Stimulated activated naive B cell treated with anti-CD40 and anti-IgM and Interleukin-4, amounts not matched to agents 10 μg/mL and 1 μg/mL and 100 μg/mL, for 72 hours (primary cell): Measurements from ENCODE around the gene CIT.
A peak's percentile ranks its signal among the peaks of the same experiment; 100 is the strongest.

Source experiments
- ATAC-seq, 2 donors: fragments of 150-1000 bp; cut with Tn5 transposase; replicated peaks; 2 replicates each; pipeline ENCODE4 v1.10.0; 2021; ENCODE audit warnings: moderate library complexity in 1 of 2
- DNase-seq: peaks from one replicate; pipeline ENCODE4 v3.0.0; 2021
- H3K27ac Mint-ChIP-seq: one replicate; pipeline ENCODE4 v1.8.0; 2022; ENCODE audit warnings: mild to moderate bottlenecking, mixed read lengths
- H3K27me3 Mint-ChIP-seq, 2 donors: one replicate each; pipeline ENCODE4 v1.8.0; 2022; ENCODE audit warnings: mixed read lengths in 2 of 2
- H3K36me3 Mint-ChIP-seq, 2 donors: one replicate each; pipeline ENCODE4 v1.8.0; 2022; ENCODE audit warnings: mixed read lengths in 2 of 2, mild to moderate bottlenecking in 1 of 2
- H3K4me1 Mint-ChIP-seq, 2 donors: one replicate each; pipeline ENCODE4 v1.8.0; 2022; ENCODE audit warnings: mixed read lengths in 2 of 2, mild to moderate bottlenecking in 1 of 2
- H3K4me3 Mint-ChIP-seq, 2 donors: one replicate each; pipeline ENCODE4 v1.8.0; 2022; ENCODE audit warnings: mild to moderate bottlenecking in 2 of 2, mixed read lengths in 2 of 2, moderate library complexity in 1 of 2
- H3K9me3 Mint-ChIP-seq, 2 donors: one replicate each; pipeline ENCODE4 v1.8.0; 2022; ENCODE audit warnings: mixed read lengths in 2 of 2, mild to moderate bottlenecking in 1 of 2

CIT gene

GRCh38 chr12:119685375-119685774, 191.7 kb downstream of the CIT start:
- Mint-ChIP-seq H3K27ac (peak overlapping the region; percentile 14), H3K4me3 (no peak overlapping the region), H3K9me3 (no peaks in the 10 kb centered on the region), H3K4me1 (peaks cover 18 to 39% of the 10 kb centered on the region in 2 donors), H3K36me3 (peaks cover 27 to 42% of the 10 kb centered on the region in 2 donors), H3K27me3 (no peaks in the 10 kb centered on the region)
- DNase-seq (no peak), ATAC-seq (no peak)

GRCh38 chr12:119684711-119685369, 192.3 kb downstream of the CIT start:
- DNase-seq (no peak), ATAC-seq (no peak)
- no peak overlapping the region for H3K27ac Mint-ChIP-seq
- H3K4me1 Mint-ChIP-seq, result peaks cover 23 to 45% of the 10 kb centered on the region in 2 donors
- H3K4me3 Mint-ChIP-seq, result no peak overlapping the region
- H3K27me3 Mint-ChIP-seq, result no peaks in the 10 kb centered on the region
- H3K36me3 Mint-ChIP-seq, result peaks cover 29 to 48% of the 10 kb centered on the region in 2 donors
- H3K9me3 Mint-ChIP-seq, result no peaks in the 10 kb centered on the region

GRCh38 chr12:119683816-119684215, 193.3 kb downstream of the CIT start:
- H3K27ac Mint-ChIP-seq, result peak overlapping the region; percentile 69
- no peaks in the 10 kb centered on the region for H3K9me3 Mint-ChIP-seq
- H3K27me3 Mint-ChIP-seq, result no peaks in the 10 kb centered on the region
- peaks cover 26 to 50% of the 10 kb centered on the region in 2 donors for H3K4me1 Mint-ChIP-seq
- no peak overlapping the region for H3K4me3 Mint-ChIP-seq
- peaks cover 38 to 57% of the 10 kb centered on the region in 2 donors for H3K36me3 Mint-ChIP-seq
- DNase-seq (no peak), ATAC-seq (no peak)

DNA sequence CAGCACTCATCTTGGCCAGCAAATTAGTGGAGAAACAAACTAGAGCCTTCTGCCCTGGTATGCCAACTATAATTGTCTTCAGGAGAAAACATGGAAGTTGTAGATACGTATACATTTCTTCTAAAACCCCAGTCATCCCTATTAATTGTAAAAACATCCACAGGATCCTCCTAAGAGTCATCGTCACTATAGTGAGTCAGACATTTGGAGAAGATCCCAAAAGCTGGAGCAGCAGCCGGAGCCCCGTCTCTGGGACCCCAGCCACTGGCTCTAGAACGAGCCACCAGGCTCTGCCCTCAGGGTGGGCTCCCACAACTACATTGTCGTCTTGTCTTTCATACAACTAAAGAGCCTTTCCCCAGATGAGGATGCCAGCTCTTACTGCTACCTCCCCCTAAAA, 193.7 kb downstream of the CIT start:
- Mint-ChIP-seq H3K4me1 (peaks cover 26 to 50% of the 10 kb centered on the region in 2 donors), H3K27ac (peak overlapping the region; percentile 69), H3K36me3 (peaks cover 41 to 59% of the 10 kb centered on the region in 2 donors), H3K9me3 (no peaks in the 10 kb centered on the region), H3K4me3 (no peak overlapping the region), H3K27me3 (no peaks in the 10 kb centered on the region)
- no peak for ATAC-seq
- DNase-seq, result no peak

DNA sequence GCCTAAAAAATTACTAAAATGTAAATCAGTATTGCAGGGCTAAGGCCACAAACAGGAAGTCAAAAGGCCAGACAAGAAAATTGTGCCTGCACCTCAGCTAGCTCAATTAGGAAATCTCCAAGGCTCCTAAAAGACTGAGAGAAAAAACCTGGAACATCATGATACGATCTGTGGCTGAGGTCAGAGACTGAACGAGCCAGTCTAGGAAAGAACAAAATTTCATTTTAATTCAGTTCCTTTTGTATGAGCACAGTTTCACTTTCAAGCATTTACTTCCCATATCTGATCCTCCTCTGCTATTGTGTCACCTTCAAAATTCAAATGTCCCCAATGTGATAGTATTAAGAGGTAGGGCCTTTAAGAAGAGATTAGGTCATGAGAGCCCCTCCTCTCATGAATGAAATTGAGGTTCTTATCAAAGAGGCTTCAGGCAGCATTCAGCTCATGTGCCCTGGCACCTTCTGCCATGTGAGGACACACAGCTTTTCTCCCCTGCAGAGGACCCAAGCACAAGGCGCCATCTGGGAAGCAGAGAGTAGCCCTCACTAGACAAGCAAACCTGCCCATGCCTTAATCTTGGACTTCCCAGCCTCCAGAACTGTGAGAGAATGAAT, 194.4 kb downstream of the CIT start:
- peaks cover 26 to 50% of the 10 kb centered on the region in 2 donors for H3K4me1 Mint-ChIP-seq
- H3K36me3 Mint-ChIP-seq, result peaks cover 45 to 61% of the 10 kb centered on the region in 2 donors
- H3K27me3 Mint-ChIP-seq, result no peaks in the 10 kb centered on the region
- peak overlapping the region; percentile 21 to 76 for H3K4me3 Mint-ChIP-seq
- DNase-seq, result no peak
- H3K9me3 Mint-ChIP-seq, result no peaks in the 10 kb centered on the region
- peak overlapping the region; percentile 96 for H3K27ac Mint-ChIP-seq
- ATAC-seq, result peak; percentile 71 to 75

- H3K27ac Mint-ChIP-seq, result peak overlapping the region; percentile 96
- no peaks in the 10 kb centered on the region for H3K27me3 Mint-ChIP-seq
- ATAC-seq (peak; percentile 92 to 93), DNase-seq (peak; percentile 63)
- H3K4me1 Mint-ChIP-seq, result peaks cover 26 to 50% of the 10 kb centered on the region in 2 donors
- no peaks in the 10 kb centered on the region for H3K9me3 Mint-ChIP-seq
- peak overlapping the region; percentile 72 to 76 for H3K4me3 Mint-ChIP-seq
- peaks cover 48 to 61% of the 10 kb centered on the region in 2 donors for H3K36me3 Mint-ChIP-seq
Observed at GRCh38 chr12:119681728-119682638, 195.1 kb downstream of the CIT start.

GRCh38 chr12:119681111-119681510, 196.0 kb downstream of the CIT start:
- peaks cover 22 to 52% of the 10 kb centered on the region in 2 donors for H3K4me1 Mint-ChIP-seq
- ATAC-seq, result no peak
- H3K4me3 Mint-ChIP-seq, result no peak overlapping the region
- DNase-seq, result no peak
- H3K27ac Mint-ChIP-seq, result peak overlapping the region; percentile 96
- peaks cover 54 to 62% of the 10 kb centered on the region in 2 donors for H3K36me3 Mint-ChIP-seq
- no peaks in the 10 kb centered on the region for H3K27me3 Mint-ChIP-seq
- no peaks in the 10 kb centered on the region for H3K9me3 Mint-ChIP-seq

DNA sequence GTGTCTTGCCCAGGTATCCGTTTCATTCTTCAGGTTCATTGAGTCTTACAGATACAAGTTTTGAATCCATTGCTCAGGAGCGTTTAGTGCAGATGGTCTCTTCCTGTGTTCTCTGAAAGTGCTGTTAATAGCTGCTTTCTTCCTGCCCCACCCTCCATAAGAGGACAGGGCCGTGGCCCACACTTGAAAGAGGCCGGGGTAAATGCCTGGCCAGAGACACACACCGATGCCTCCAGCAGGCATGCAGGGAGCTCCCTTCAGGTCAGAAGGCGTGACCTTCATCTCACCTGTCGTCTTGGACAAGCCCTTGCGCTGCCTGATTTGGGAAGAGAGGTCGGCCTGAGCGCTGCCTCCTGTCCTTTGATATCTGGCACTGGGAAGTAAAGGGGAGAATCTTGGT, 197.6 kb downstream of the CIT start:
- ATAC-seq (no peak), DNase-seq (no peak)
- Mint-ChIP-seq H3K27ac (peak overlapping the region; percentile 80), H3K27me3 (no peaks in the 10 kb centered on the region), H3K36me3 (peaks cover 62 to 74% of the 10 kb centered on the region in 2 donors), H3K4me1 (peaks cover 24 to 54% of the 10 kb centered on the region in 2 donors), H3K9me3 (no peaks in the 10 kb centered on the region), H3K4me3 (no peak overlapping the region)

DNA sequence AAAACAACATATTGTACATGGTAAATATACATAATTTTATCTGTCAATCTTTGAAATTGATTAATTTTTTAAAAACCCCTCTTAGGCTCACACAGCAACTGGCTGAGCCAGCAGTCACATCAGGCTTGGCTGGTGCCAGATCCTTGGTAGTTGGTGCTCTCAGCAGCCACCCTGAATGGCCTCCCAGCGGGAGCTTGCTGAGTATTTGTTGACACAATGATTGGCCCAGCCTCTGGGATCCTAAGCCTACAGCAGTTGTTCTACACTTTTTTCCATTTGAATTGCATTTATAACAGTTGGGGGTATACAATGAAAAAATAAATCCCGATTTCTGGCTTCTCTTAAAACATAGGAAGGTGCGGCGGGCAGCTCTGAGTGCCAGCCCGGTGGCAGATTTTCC, 198.0 kb downstream of the CIT start:
- Mint-ChIP-seq H3K9me3 (no peaks in the 10 kb centered on the region), H3K4me3 (no peak overlapping the region), H3K27me3 (no peaks in the 10 kb centered on the region), H3K27ac (peak overlapping the region; percentile 63), H3K4me1 (peaks cover 26 to 57% of the 10 kb centered on the region in 2 donors), H3K36me3 (peaks cover 66 to 75% of the 10 kb centered on the region in 2 donors)
- ATAC-seq (no peak), DNase-seq (no peak)

- H3K4me1 Mint-ChIP-seq, result peaks cover 29 to 59% of the 10 kb centered on the region in 2 donors
- H3K27ac Mint-ChIP-seq, result no peak overlapping the region
- no peak overlapping the region for H3K4me3 Mint-ChIP-seq
- H3K27me3 Mint-ChIP-seq, result no peaks in the 10 kb centered on the region
- ATAC-seq, result no peak
- peaks cover 69 to 75% of the 10 kb centered on the region in 2 donors for H3K36me3 Mint-ChIP-seq
- no peaks in the 10 kb centered on the region for H3K9me3 Mint-ChIP-seq
- no peak for DNase-seq
Observed at GRCh38 chr12:119678459-119678858, 198.7 kb downstream of the CIT start.

- H3K36me3 Mint-ChIP-seq, result peaks cover 76 to 79% of the 10 kb centered on the region in 2 donors
- H3K27me3 Mint-ChIP-seq, result no peaks in the 10 kb centered on the region
- H3K4me1 Mint-ChIP-seq, result peaks cover 30 to 60% of the 10 kb centered on the region in 2 donors
- ATAC-seq, result no peak
- no peak for DNase-seq
- peak overlapping the region in 1 of 2 donors; percentile 26 for H3K4me3 Mint-ChIP-seq
- H3K27ac Mint-ChIP-seq, result peak overlapping the region; percentile 77
- no peaks in the 10 kb centered on the region for H3K9me3 Mint-ChIP-seq
Observed at GRCh38 chr12:119676573-119676972, 200.5 kb downstream of the CIT start.

- no peaks in the 10 kb centered on the region for H3K27me3 Mint-ChIP-seq
- peaks cover 34 to 60% of the 10 kb centered on the region in 2 donors for H3K4me1 Mint-ChIP-seq
- no peak for ATAC-seq
- no peak overlapping the region for H3K4me3 Mint-ChIP-seq
- DNase-seq, result no peak
- H3K27ac Mint-ChIP-seq, result peak overlapping the region; percentile 77
- H3K9me3 Mint-ChIP-seq, result peaks cover 3 to 5% of the 10 kb centered on the region in 2 donors
- H3K36me3 Mint-ChIP-seq, result peaks cover 80 to 81% of the 10 kb centered on the region in 2 donors
Observed at GRCh38 chr12:119676022-119676421, 201.1 kb downstream of the CIT start.

GRCh38 chr12:119674560-119674959, 202.6 kb downstream of the CIT start:
- peaks cover 42 to 64% of the 10 kb centered on the region in 2 donors for H3K4me1 Mint-ChIP-seq
- DNase-seq, result no peak
- ATAC-seq, result no peak
- H3K9me3 Mint-ChIP-seq, result peaks cover 3 to 6% of the 10 kb centered on the region in 2 donors
- peak overlapping the region; percentile 86 for H3K27ac Mint-ChIP-seq
- peaks cover 80 to 82% of the 10 kb centered on the region in 2 donors for H3K36me3 Mint-ChIP-seq
- no peaks in the 10 kb centered on the region for H3K27me3 Mint-ChIP-seq
- H3K4me3 Mint-ChIP-seq, result peak overlapping the region in 1 of 2 donors; percentile 56

- H3K9me3 Mint-ChIP-seq, result peaks cover 3 to 6% of the 10 kb centered on the region in 2 donors
- ATAC-seq (peak; percentile 80 to 85), DNase-seq (peak; percentile 31)
- H3K4me3 Mint-ChIP-seq, result peak overlapping the region; percentile 56 to 68
- H3K36me3 Mint-ChIP-seq, result peaks cover 74 to 79% of the 10 kb centered on the region in 2 donors
- H3K27ac Mint-ChIP-seq, result peak overlapping the region; percentile 86
- H3K4me1 Mint-ChIP-seq, result peaks cover 41 to 65% of the 10 kb centered on the region in 2 donors
- H3K27me3 Mint-ChIP-seq, result no peaks in the 10 kb centered on the region
Observed at GRCh38 chr12:119673634-119674033, 203.5 kb downstream of the CIT start.
